HepG2 (cell line): ENCODE measurements around the gene SREBF1. TPM values are rescaled to one million over a fixed set of nuclear protein-coding genes. Genes with fewer than 3 reads are reported as not detected.

Experiments
- ATAC-seq: fragments of 200-7000 bp; cut with Tn5 transposase; 3 replicates; pipeline ENCODE4 v1.9.1; 2020; ENCODE audit warnings: mild to moderate bottlenecking, moderate library complexity
- BruUV-seq: library from RNA; stranded (reverse); fragments of 400-500 nt; replicated peaks from 2 replicates; lab custom pipeline; 2021; lab: Mats Ljungman, UMichigan
- CTCF ChIA-PET: fragments of 300-600 bp; formaldehyde crosslinking; extraction: SDS; loops from one replicate; lab custom pipeline; 2021; ENCODE audit warnings: low total read pairs, inconsistent platforms, low intra/inter-chr PET ratio; lab: Yijun Ruan, JAX
- POLR2A ChIA-PET: fragments of 350-600 bp; sonication (Branson Sonifier 250); formaldehyde crosslinking; loops from one replicate; lab custom pipeline; 2020; ENCODE audit warnings: antibody characterized with exemption, inconsistent platforms; lab: Yijun Ruan, JAX
- DNase-seq: peaks from one replicate; pipeline ENCODE4 v3.0.0-alpha.2; 2015; ENCODE audit warnings: low spot score
- FAIRE-seq: peaks from 3 replicates; lab custom pipeline; 2011; peaks lifted over from hg19 to GRCh38; lab: Jason Lieb, UNC
- H2AFZ ChIP-seq: one replicate; pipeline ENCODE4 v1.6.1; 2011; ENCODE audit warnings: low read length, inconsistent platforms
- H3K27ac ChIP-seq: fragments of 300-600 bp; 3 replicates; pipeline ENCODE4 v1.8.0; 2011; ENCODE audit warnings: mixed run types, mild to moderate bottlenecking, mixed read lengths, low read length, inconsistent platforms; ENCODE audit not compliant: insufficient read depth; ENCODE audit errors: extremely low read length
- H3K27me3 ChIP-seq, 2 experiments: fragments of 200-600 bp in 1 of 2; 2 replicates in 1 of 2; 3 replicates in 1 of 2; pipeline versions ENCODE4 v1.6.0 to v1.8.0; 2011; ENCODE audit warnings: low read length in 2 of 2, mild to moderate bottlenecking in 2 of 2, moderate library complexity in 2 of 2, inconsistent platforms in 1 of 2; ENCODE audit not compliant: insufficient read depth in 2 of 2, control insufficient read depth in 1 of 2
- H3K36me3 ChIP-seq, 2 experiments: fragments of 200-600 bp in 1 of 2; replicated peaks in 1 of 2; 2 replicates in 1 of 2; 3 replicates in 1 of 2; pipeline versions ENCODE4 v1.5.1 to v1.8.0; 2011; ENCODE audit warnings: low read length in 2 of 2, inconsistent platforms in 1 of 2; ENCODE audit not compliant: insufficient read depth in 2 of 2, control insufficient read depth in 1 of 2
- H3K4me1 ChIP-seq: 2 replicates; pipeline ENCODE4 v1.5.1; 2012; ENCODE audit warnings: low read length, inconsistent platforms; ENCODE audit not compliant: insufficient read depth
- H3K4me2 ChIP-seq: 2 replicates; pipeline ENCODE4 v1.6.0; 2011; ENCODE audit warnings: low read depth, low read length, inconsistent platforms
- H3K4me3 ChIP-seq, 3 experiments: fragments of 200-600 bp in 1 of 3; sonication (generic), shearing (Covaris generic) in 1 of 3; replicated peaks in 1 of 3; 2 replicates each; pipeline ENCODE4 v1.5.1; 2011 to 2016; ENCODE audit warnings: low read length in 3 of 3, inconsistent platforms in 2 of 3, low read depth in 2 of 3, mild to moderate bottlenecking in 2 of 3, control low read depth in 1 of 3, mixed read lengths in 1 of 3; ENCODE audit not compliant: insufficient read depth in 1 of 3
- H3K79me2 ChIP-seq: one replicate; pipeline ENCODE4 v1.6.1; 2011; ENCODE audit warnings: low read length, inconsistent platforms; ENCODE audit not compliant: insufficient read depth
- H3K9ac ChIP-seq: 2 replicates; pipeline ENCODE4 v1.6.0; 2011; ENCODE audit warnings: mild to moderate bottlenecking, low read depth, low read length, inconsistent platforms; ENCODE audit not compliant: insufficient read depth
- H3K9me3 ChIP-seq: 2 replicates; pipeline ENCODE4 v1.5.1; 2012; ENCODE audit warnings: mild to moderate bottlenecking, low read length
- H4K20me1 ChIP-seq: 2 replicates; pipeline ENCODE4 v1.6.0; 2011; ENCODE audit warnings: inconsistent platforms, mild to moderate bottlenecking, low read length, moderate library complexity; ENCODE audit not compliant: insufficient read depth
- CCAR2 ChIP-seq: fragments of 200-400 bp; formaldehyde crosslinking; optimal IDR thresholded peaks from 2 replicates; pipeline ENCODE3; 2018; ENCODE audit warnings: low read depth, mild to moderate bottlenecking, low read length, moderate library complexity
- CENPT ChIP-seq: sonication (generic); formaldehyde crosslinking; IDR thresholded peaks from 2 replicates; pipeline ENCODE4 v1.8.0; 2022; ENCODE audit warnings: low read depth, mild to moderate bottlenecking, moderate library complexity, missing genetic modification reagents
- FIP1L1 ChIP-seq: fragments of 200-400 bp; formaldehyde crosslinking; IDR thresholded peaks from 2 replicates; pipeline ENCODE4 v1.6.1; 2018; ENCODE audit warnings: low read depth, mild to moderate bottlenecking, low read length, moderate library complexity, borderline replicate concordance; ENCODE audit not compliant: insufficient read depth
- HNF4A ChIP-seq: sonication (generic); formaldehyde crosslinking; IDR thresholded peaks from 2 replicates; pipeline ENCODE4 v1.4.0; 2020; ENCODE audit warnings: missing genetic modification reagents
- MAFG ChIP-seq: sonication (generic); formaldehyde crosslinking; IDR thresholded peaks from 2 replicates; pipeline ENCODE4 v1.5.1; 2020; ENCODE audit warnings: mild to moderate bottlenecking, missing genetic modification reagents
- NCOA1 ChIP-seq: sonication (generic); formaldehyde crosslinking; IDR thresholded peaks from 2 replicates; pipeline ENCODE4 v1.9.0; 2021; ENCODE audit warnings: missing genetic modification reagents
- NR2F6 ChIP-seq, 2 experiments: IDR thresholded peaks; 2 replicates each; pipeline ENCODE4 v1.6.1; 2016; ENCODE audit warnings: antibody characterized with exemption in 1 of 2, mild to moderate bottlenecking in 1 of 2
- SMAD1 ChIP-seq: sonication (generic); formaldehyde crosslinking; IDR thresholded peaks from 2 replicates; pipeline ENCODE4 v1.4.0; 2020; ENCODE audit warnings: missing genetic modification reagents, low read depth, mild to moderate bottlenecking, borderline replicate concordance
- SRSF9 ChIP-seq: fragments of 200-400 bp; formaldehyde crosslinking; IDR thresholded peaks from 2 replicates; pipeline ENCODE4 v1.6.1; 2018; ENCODE audit warnings: borderline replicate concordance, mild to moderate bottlenecking, low read depth, low read length; ENCODE audit not compliant: insufficient read depth, poor library complexity, severe bottlenecking
- TOE1 ChIP-seq: sonication (generic); formaldehyde crosslinking; IDR thresholded peaks from 2 replicates; pipeline ENCODE4 v1.4.0; 2020; ENCODE audit warnings: mild to moderate bottlenecking, missing genetic modification reagents
- WIZ ChIP-seq: sonication (generic); formaldehyde crosslinking; IDR thresholded peaks from 2 replicates; pipeline ENCODE4 v1.5.1; 2020; ENCODE audit warnings: mild to moderate bottlenecking, missing genetic modification reagents
- ZC3H4 ChIP-seq: sonication (generic); formaldehyde crosslinking; IDR thresholded peaks from 2 replicates; pipeline ENCODE4 v1.4.0; 2020; ENCODE audit warnings: missing genetic modification reagents, borderline replicate concordance
- ZNF530 ChIP-seq: sonication (generic); formaldehyde crosslinking; IDR thresholded peaks from 2 replicates; pipeline ENCODE4 v1.5.0; 2020; ENCODE audit warnings: low read depth, mild to moderate bottlenecking, missing genetic modification reagents
- ZNF841 ChIP-seq: sonication (generic); formaldehyde crosslinking; IDR thresholded peaks from 2 replicates; pipeline ENCODE4 v1.8.1; 2023; ENCODE audit warnings: missing genetic modification reagents, borderline replicate concordance
- ZNF879 ChIP-seq: sonication (generic); formaldehyde crosslinking; IDR thresholded peaks from 2 replicates; pipeline ENCODE4 v1.8.1; 2023; ENCODE audit warnings: missing genetic modification reagents
- WGBS: methylation state at CpG from one replicate; pipeline ENCODE4 v1.1.6; 2017; ENCODE audit warnings: low lambda C conversion rate; 5-methylcytosine and 5-hydroxymethylcytosine counted together
- in situ Hi-C: cut with HindIII; loops from 2 replicates; pipeline ENCODE4 v1.10.0; 2017; ENCODE audit warnings: low pct_unique_long_range_greater_than_20kb; ENCODE audit not compliant: extremely low pct_ligation_motif_present
- intact Hi-C: fragments of 100-400 bp; cut with micrococcal nuclease; formaldehyde crosslinking; loops from one replicate; pipeline ENCODE4 v1.10.0; 2022; ENCODE audit not compliant: unreplicated experiment
- polyA plus RNA-seq, 8 experiments: library from polyadenylated mRNA; depleted of rRNA in 3 of 8; stranded (reverse) in 7 of 8; unstranded in 1 of 8; fragments of >200 nt; fragmentation: Illumina TruSeq in 4 of 8; extraction: Trizol in 4 of 8; gene quantifications; 2 replicates each; pipeline versions ENCODE4 v1.2.1 to v1.2.3, GENCODE V29; 2011 to 2016; ENCODE audit warnings: low read depth in 4 of 8, missing spikeins in 1 of 8, mixed read lengths in 1 of 8; ENCODE audit not compliant: insufficient read depth in 1 of 8
- total RNA-seq, 5 experiments: library from RNA; depleted of rRNA; stranded (reverse); fragments of >200 nt; fragmentation: Illumina TruSeq; extraction: Trizol; gene quantifications; 2 replicates each; pipeline ENCODE4 v1.2.3, GENCODE V29; 2016; ENCODE audit warnings: low read depth in 1 of 5
- TF ChIP-seq, protein P1 (sequence below): sonication (generic); formaldehyde crosslinking; conservative IDR thresholded peaks from 2 replicates; pipeline ENCODE4 v1.8.1; 2023; ENCODE audit warnings: missing genetic modification reagents

The SREBF1 gene
- total and polyA plus RNA-seq, 2 of the 13 experiments (the other 11 are each of a cell fraction or from before 2014, with no cell fraction given) = 34.3 to 38.0 TPM

DNA sequence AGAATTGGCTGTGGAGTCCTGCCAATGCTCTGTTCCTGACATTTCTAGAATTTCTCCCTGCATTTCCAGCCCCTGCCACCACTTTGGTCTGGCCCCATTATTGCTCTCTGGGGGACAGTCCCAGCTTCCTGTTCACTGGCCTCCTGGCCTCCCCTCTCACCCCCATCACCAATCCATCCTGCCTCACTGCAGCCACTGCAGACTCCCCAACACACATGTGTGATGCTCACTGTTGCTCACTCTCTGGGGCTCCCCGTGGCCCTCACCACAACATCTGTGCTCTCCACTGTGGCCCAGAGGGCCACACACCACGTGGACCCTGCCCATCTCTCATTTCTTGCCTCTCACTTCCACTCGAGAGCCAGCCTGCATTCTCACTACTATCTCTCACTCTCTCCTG, 64.6 kb downstream of the SREBF1 start:
- no peaks in the 10 kb centered on the region for H3K27me3 ChIP-seq
- ATAC-seq = no peak
- POLR2A ChIA-PET = no interaction called here
- intact Hi-C loops = no loop called here
- no peaks in the 10 kb centered on the region for H3K79me2 ChIP-seq
- TF ChIP-seq CENPT (CRISPR knock-in tag) = no peak
- TF ChIP-seq FIP1L1 = no peak
- no peak for TF ChIP-seq ZNF879
- no peak for TF ChIP-seq SMAD1 (CRISPR knock-in tag)
- TF ChIP-seq WIZ (CRISPR knock-in tag) = no peak
- TF ChIP-seq NCOA1 (CRISPR knock-in tag) = no peak
- TF ChIP-seq ZC3H4 (CRISPR knock-in tag) = no peak
- TF ChIP-seq ZNF530 (CRISPR knock-in tag) = no peak
- no peak for TF ChIP-seq TOE1
- no peak for TF ChIP-seq SRSF9
- no peak for TF ChIP-seq MAFG (CRISPR knock-in tag)
- no peak for TF ChIP-seq ZNF841
- no peak for TF ChIP-seq NR2F6 (IDR thresholded peaks at IDR 0.05)
- TF ChIP-seq NR2F6 (CRISPR knock-in tag; IDR thresholded peaks at IDR 0.05) = no peak
- TF ChIP-seq CCAR2 = no peak
- no peak for TF ChIP-seq HNF4A (CRISPR knock-in tag)
- TF ChIP-seq, protein P1, sequence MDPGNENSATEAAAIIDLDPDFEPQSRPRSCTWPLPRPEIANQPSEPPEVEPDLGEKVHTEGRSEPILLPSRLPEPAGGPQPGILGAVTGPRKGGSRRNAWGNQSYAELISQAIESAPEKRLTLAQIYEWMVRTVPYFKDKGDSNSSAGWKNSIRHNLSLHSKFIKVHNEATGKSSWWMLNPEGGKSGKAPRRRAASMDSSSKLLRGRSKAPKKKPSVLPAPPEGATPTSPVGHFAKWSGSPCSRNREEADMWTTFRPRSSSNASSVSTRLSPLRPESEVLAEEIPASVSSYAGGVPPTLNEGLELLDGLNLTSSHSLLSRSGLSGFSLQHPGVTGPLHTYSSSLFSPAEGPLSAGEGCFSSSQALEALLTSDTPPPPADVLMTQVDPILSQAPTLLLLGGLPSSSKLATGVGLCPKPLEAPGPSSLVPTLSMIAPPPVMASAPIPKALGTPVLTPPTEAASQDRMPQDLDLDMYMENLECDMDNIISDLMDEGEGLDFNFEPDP (CRISPR knock-in tag) = no peak
- no peaks in the 10 kb centered on the region for H3K9me3 ChIP-seq
- in situ Hi-C loops = no loop called here
- 79% methylated on average over 3 of the region's 3 CpGs for WGBS
- CTCF ChIA-PET = no interaction called here
- H3K4me2 ChIP-seq = no peak overlapping the region
- no peak for FAIRE-seq
- H3K27ac ChIP-seq = no peak overlapping the region
- no peak for DNase-seq
- BruUV-seq = no TSS peak
- H3K4me3 ChIP-seq = no peak overlapping the region
- peaks cover 11% of the 10 kb centered on the region; the same call in 1 of the 2 replicates for H4K20me1 ChIP-seq
- peaks cover 13% of the 10 kb centered on the region; the same call in 1 of the 2 replicates for H3K4me1 ChIP-seq
- no peak overlapping the region for H2AFZ ChIP-seq
- H3K36me3 ChIP-seq = peaks cover 0 to 2% of the 10 kb centered on the region in 2 experiments; a peak in 1 of 5 replicates
- H3K9ac ChIP-seq = no peak overlapping the region
